CD8-positive, alpha-beta memory T cell (primary cell): Measurements from ENCODE around the gene ATP2B3. TPM values are rescaled to one million over a fixed set of nuclear protein-coding genes. Genes with fewer than 3 reads are reported as not detected.

ENCODE experiments used
- CTCF ChIA-PET: fragments of 350-600 bp; sonication (Branson Sonifier 250); formaldehyde crosslinking; loops from one replicate; lab custom pipeline; 2021; ENCODE audit warnings: antibody characterized with exemption; lab: Charles Lee
- POLR2A ChIA-PET: fragments of 350-600 bp; sonication (Branson Sonifier 250); formaldehyde crosslinking; loops from one replicate; lab custom pipeline; 2021; ENCODE audit warnings: antibody characterized with exemption; lab: Charles Lee
- DNase-seq, 5 donors: peaks; one replicate each; pipeline versions ENCODE4 v3.0.0 to v3.0.0-alpha.2; 2020 to 2022; ENCODE audit warnings: mixed read lengths in 1 of 5
- H3K27ac ChIP-seq: one replicate; pipeline ENCODE4 v1.7.0; 2013; ENCODE audit warnings: low read depth, mild to moderate bottlenecking, low read length, moderate library complexity
- H3K27me3 ChIP-seq: 2 replicates; pipeline ENCODE4 v1.7.0; 2013; ENCODE audit warnings: low read length, mild to moderate bottlenecking; ENCODE audit not compliant: insufficient read depth, poor library complexity, severe bottlenecking
- H3K36me3 ChIP-seq: 2 replicates; pipeline ENCODE4 v1.7.0; 2013; ENCODE audit warnings: mild to moderate bottlenecking, low read length, moderate library complexity; ENCODE audit not compliant: insufficient read depth
- H3K4me1 ChIP-seq: 2 replicates; pipeline ENCODE4 v1.7.0; 2013; ENCODE audit warnings: mild to moderate bottlenecking, low read length, moderate library complexity; ENCODE audit not compliant: insufficient read depth
- H3K4me3 ChIP-seq: 2 replicates; pipeline ENCODE4 v1.7.0; 2013; ENCODE audit warnings: mild to moderate bottlenecking, low read length
- H3K9me3 ChIP-seq: 2 replicates; pipeline ENCODE4 v1.7.0; 2013; ENCODE audit warnings: mild to moderate bottlenecking, low read length
- H3K27ac Mint-ChIP-seq, 8 donors: one replicate each; pipeline ENCODE4 v1.8.0; 2020 to 2021; ENCODE audit warnings: mixed read lengths in 8 of 8, mild to moderate bottlenecking in 6 of 8, inconsistent platforms in 3 of 8, moderate library complexity in 3 of 8
- H3K27me3 Mint-ChIP-seq, 2 donors: one replicate each; pipeline ENCODE4 v1.8.0; 2020 to 2021; ENCODE audit warnings: mixed read lengths in 2 of 2, mild to moderate bottlenecking in 1 of 2, moderate library complexity in 1 of 2
- H3K36me3 Mint-ChIP-seq, 3 donors: one replicate each; pipeline ENCODE4 v1.8.0; 2020 to 2021; ENCODE audit warnings: mixed read lengths in 3 of 3, inconsistent platforms in 1 of 3, mild to moderate bottlenecking in 1 of 3
- H3K4me1 Mint-ChIP-seq, 3 donors: one replicate each; pipeline ENCODE4 v1.8.0; 2020 to 2021; ENCODE audit warnings: mixed read lengths in 3 of 3, inconsistent platforms in 1 of 3, mild to moderate bottlenecking in 1 of 3
- H3K4me3 Mint-ChIP-seq, 7 donors: one replicate each; pipeline ENCODE4 v1.8.0; 2020 to 2021; ENCODE audit warnings: mixed read lengths in 7 of 7, mild to moderate bottlenecking in 6 of 7, moderate library complexity in 4 of 7, inconsistent platforms in 2 of 7
- H3K9me3 Mint-ChIP-seq, 5 donors: one replicate each; pipeline ENCODE4 v1.8.0; 2020 to 2022; ENCODE audit warnings: mixed read lengths in 5 of 5, mild to moderate bottlenecking in 3 of 5, moderate library complexity in 2 of 5, inconsistent platforms in 1 of 5
- polyA plus RNA-seq: library from polyadenylated mRNA; unstranded; fragments of 300-500 nt; fragmentation: Illumina TruSeq; gene quantifications from one replicate; pipeline ENCODE4 v1.2.3, GENCODE V29; 2021
- total RNA-seq, 2 experiments: library from RNA; stranded (reverse); gene quantifications; one replicate each; pipeline ENCODE4 v1.2.3, GENCODE V29; 2021

ATP2B3 gene
- total and polyA plus RNA-seq, 3 experiments from 2014 or later, result not detected

- POLR2A ChIA-PET, result no interaction called here
Measured at GRCh38 chrX:153537080-153537479, 19.6 kb downstream of the ATP2B3 start.

GRCh38 chrX:153537526-153538295, 20.3 kb downstream of the ATP2B3 start:
- Mint-ChIP-seq H3K27ac (peak overlapping the region in 1 of 8 donors; percentile 15), H3K4me3 (no peak overlapping the region), H3K27me3 (peaks cover 0 to 8% of the 10 kb centered on the region in 2 donors), H3K4me1 (no peaks in the 10 kb centered on the region), H3K9me3 (no peaks in the 10 kb centered on the region), H3K36me3 (no peaks in the 10 kb centered on the region)
- Histone ChIP-seq H3K9me3 (no peaks in the 10 kb centered on the region), H3K4me3 (no peak overlapping the region), H3K4me1 (no peaks in the 10 kb centered on the region), H3K27me3 (no peaks in the 10 kb centered on the region), H3K27ac (no peak overlapping the region), H3K36me3 (no peaks in the 10 kb centered on the region)
- POLR2A ChIA-PET, result no interaction called here
- DNase-seq, result no peak
- CTCF ChIA-PET, result interaction anchor here (0.8 to 5.4 kb wide), 7 partner anchors 9 to 131 kb away, joined by 3 to 59 read pairs (median 4); no protein-coding TSS in a partner anchor

More at GRCh38 chrX:153537080-153537479, 19.6 kb downstream of the ATP2B3 start:
- Histone ChIP-seq H3K9me3 (no peaks in the 10 kb centered on the region), H3K27ac (no peak overlapping the region), H3K36me3 (no peaks in the 10 kb centered on the region), H3K4me1 (no peaks in the 10 kb centered on the region), H3K4me3 (no peak overlapping the region), H3K27me3 (no peaks in the 10 kb centered on the region)
- Mint-ChIP-seq H3K4me3 (no peak overlapping the region), H3K4me1 (no peaks in the 10 kb centered on the region), H3K36me3 (no peaks in the 10 kb centered on the region), H3K27ac (peak overlapping the region in 1 of 8 donors; percentile 69), H3K27me3 (peaks cover 0 to 8% of the 10 kb centered on the region in 2 donors), H3K9me3 (no peaks in the 10 kb centered on the region)
- no peak for DNase-seq
- CTCF ChIA-PET, result interaction anchor here (1.3 to 5.4 kb wide), 2 partner anchors 30 to 131 kb away, joined by 3 to 59 read pairs; no protein-coding TSS in a partner anchor

- Histone ChIP-seq H3K36me3 (no peaks in the 10 kb centered on the region), H3K4me3 (no peak overlapping the region), H3K9me3 (no peaks in the 10 kb centered on the region), H3K4me1 (no peaks in the 10 kb centered on the region), H3K27ac (no peak overlapping the region), H3K27me3 (no peaks in the 10 kb centered on the region)
- DNase-seq, result no peak
- Mint-ChIP-seq H3K27ac (no peak overlapping the region), H3K4me1 (no peaks in the 10 kb centered on the region), H3K36me3 (no peaks in the 10 kb centered on the region), H3K9me3 (no peaks in the 10 kb centered on the region), H3K27me3 (peaks cover 0 to 8% of the 10 kb centered on the region in 2 donors), H3K4me3 (no peak overlapping the region)
- ChIA-PET CTCF (interaction anchor here (0.7 to 5.4 kb wide), 9 partner anchors 11 to 130 kb away, joined by 3 to 59 read pairs (median 4); no protein-coding TSS in a partner anchor), POLR2A (no interaction called here)
Measured at GRCh38 chrX:153538424-153538823, 21.0 kb downstream of the ATP2B3 start.

- Histone ChIP-seq H3K9me3 (no peaks in the 10 kb centered on the region), H3K27me3 (no peaks in the 10 kb centered on the region), H3K36me3 (no peaks in the 10 kb centered on the region), H3K27ac (no peak overlapping the region), H3K4me3 (no peak overlapping the region), H3K4me1 (no peaks in the 10 kb centered on the region)
- Mint-ChIP-seq H3K27me3 (peaks cover 0 to 12% of the 10 kb centered on the region in 2 donors), H3K4me1 (no peaks in the 10 kb centered on the region), H3K9me3 (no peaks in the 10 kb centered on the region), H3K36me3 (no peaks in the 10 kb centered on the region), H3K4me3 (no peak overlapping the region), H3K27ac (no peak overlapping the region)
- ChIA-PET CTCF (interaction anchor here (0.7 to 5.4 kb wide), 19 partner anchors 9 to 598 kb away, joined by 3 to 59 read pairs (median 3); partner anchors contain the start of genes HAUS7 and PNCK), POLR2A (no interaction called here)
- DNase-seq, result peak; percentile 31 to 60 (median 41)
Measured at GRCh38 chrX:153539171-153539978, 21.9 kb downstream of the ATP2B3 start.

- Histone ChIP-seq H3K4me1 (no peaks in the 10 kb centered on the region), H3K36me3 (no peaks in the 10 kb centered on the region), H3K27ac (no peak overlapping the region), H3K27me3 (no peaks in the 10 kb centered on the region), H3K9me3 (no peaks in the 10 kb centered on the region), H3K4me3 (no peak overlapping the region)
- CTCF ChIA-PET, result interaction anchor here (0.8 to 5.4 kb wide), 12 partner anchors 8 to 598 kb away, joined by 3 to 59 read pairs (median 4); partner anchors contain the start of gene HAUS7
- no peak overlapping the region for H3K4me3 Mint-ChIP-seq
- peaks cover 0 to 12% of the 10 kb centered on the region in 2 donors for H3K27me3 Mint-ChIP-seq
- H3K4me1 Mint-ChIP-seq, result no peaks in the 10 kb centered on the region
- no peaks in the 10 kb centered on the region for H3K36me3 Mint-ChIP-seq
- H3K27ac Mint-ChIP-seq, result no peak overlapping the region
- H3K9me3 Mint-ChIP-seq, result no peaks in the 10 kb centered on the region
- POLR2A ChIA-PET, result no interaction called here
- DNase-seq, result no peak
Measured at GRCh38 chrX:153539979-153540358, 22.5 kb downstream of the ATP2B3 start.

GRCh38 chrX:153544727-153545126, 27.3 kb downstream of the ATP2B3 start:
- Histone ChIP-seq H3K4me3 (no peak overlapping the region), H3K27ac (no peak overlapping the region), H3K4me1 (no peaks in the 10 kb centered on the region), H3K27me3 (no peaks in the 10 kb centered on the region), H3K9me3 (no peaks in the 10 kb centered on the region), H3K36me3 (no peaks in the 10 kb centered on the region)
- Mint-ChIP-seq H3K27ac (no peak overlapping the region), H3K36me3 (no peaks in the 10 kb centered on the region), H3K4me1 (no peaks in the 10 kb centered on the region), H3K4me3 (no peak overlapping the region), H3K9me3 (no peaks in the 10 kb centered on the region), H3K27me3 (peaks cover 4 to 7% of the 10 kb centered on the region in 2 donors)
- no peak for DNase-seq
- CTCF ChIA-PET, result no interaction called here
- POLR2A ChIA-PET, result no interaction called here

GRCh38 chrX:153546386-153546785, 28.9 kb downstream of the ATP2B3 start:
- DNase-seq, result no peak
- Histone ChIP-seq H3K27ac (no peak overlapping the region), H3K9me3 (no peaks in the 10 kb centered on the region), H3K4me3 (no peak overlapping the region), H3K36me3 (no peaks in the 10 kb centered on the region), H3K4me1 (no peaks in the 10 kb centered on the region), H3K27me3 (no peaks in the 10 kb centered on the region)
- Mint-ChIP-seq H3K36me3 (no peaks in the 10 kb centered on the region), H3K27ac (peak overlapping the region in 1 of 8 donors; percentile 54), H3K27me3 (peaks cover 4% of the 10 kb centered on the region in 2 donors), H3K4me3 (no peak overlapping the region), H3K4me1 (no peaks in the 10 kb centered on the region), H3K9me3 (no peaks in the 10 kb centered on the region)
- ChIA-PET CTCF (interaction anchor here (1.5 kb wide), 1 partner anchor 9 kb away, joined by 4 read pairs; no protein-coding TSS in a partner anchor), POLR2A (no interaction called here)
